GM12878 (cell line): ENCODE data around the gene STEAP2. TPM values are rescaled to one million over a fixed set of nuclear protein-coding genes. Genes with fewer than 3 reads are reported as not detected.

Source experiments
- ATF7 ChIP-seq: fragments of 450-650 bp; IDR thresholded peaks from 2 replicates; pipeline ENCODE4 v1.6.1; 2016; ENCODE audit warnings: low read depth, mild to moderate bottlenecking
- BACH1 ChIP-seq: fragments of 450-650 bp; IDR thresholded peaks from 2 replicates; pipeline ENCODE4 v1.6.1; 2017; ENCODE audit warnings: mild to moderate bottlenecking, borderline replicate concordance
- CBFB ChIP-seq: IDR thresholded peaks from 2 replicates; pipeline ENCODE4 v1.6.1; 2016; ENCODE audit warnings: antibody characterized with exemption, low read depth
- CEBPB ChIP-seq, 2 experiments: fragments of 150-350 bp in 1 of 2; IDR thresholded peaks; 2 replicates each; pipeline ENCODE4 v1.6.1; 2012 to 2014; ENCODE audit warnings: low read depth in 2 of 2, low read length in 2 of 2, borderline replicate concordance in 1 of 2, inconsistent platforms in 1 of 2
- EED ChIP-seq: sonication (generic); IDR thresholded peaks from 2 replicates; pipeline ENCODE4 v1.6.1; 2016; ENCODE audit warnings: antibody characterized with exemption, low read depth
- ETV6 ChIP-seq, 2 experiments: fragments of 450-650 bp in 1 of 2; IDR thresholded peaks in 1 of 2; conservative IDR thresholded peaks in 1 of 2; 2 replicates each; pipeline ENCODE4 v1.6.1; 2014; ENCODE audit warnings: antibody characterized with exemption in 1 of 2, borderline replicate concordance in 1 of 2, low read depth in 1 of 2, mild to moderate bottlenecking in 1 of 2, moderate library complexity in 1 of 2
- HCFC1 ChIP-seq: fragments of 150-350 bp; IDR thresholded peaks from 2 replicates; pipeline ENCODE4 v1.6.1; 2014; ENCODE audit warnings: low read length
- IRF5 ChIP-seq: fragments of 450-650 bp; IDR thresholded peaks from 2 replicates; pipeline ENCODE4 v1.6.1; 2017; ENCODE audit warnings: borderline replicate concordance
- LARP7 ChIP-seq: fragments of 450-650 bp; IDR thresholded peaks from 2 replicates; pipeline ENCODE4 v1.6.1; 2017; ENCODE audit warnings: mild to moderate bottlenecking
- NR2F1 ChIP-seq: fragments of 450-650 bp; conservative IDR thresholded peaks from 2 replicates; pipeline ENCODE4 v1.6.1; 2017; ENCODE audit warnings: mild to moderate bottlenecking
- RB1 ChIP-seq: fragments of 450-650 bp; formaldehyde crosslinking; IDR thresholded peaks from 2 replicates; pipeline ENCODE4 v1.6.1; 2017; ENCODE audit warnings: mild to moderate bottlenecking, borderline replicate concordance
- RELA ChIP-seq: fragments of 450-650 bp; IDR thresholded peaks from 2 replicates; pipeline ENCODE4 v1.8.0; 2014; ENCODE audit warnings: borderline replicate concordance; ENCODE audit not compliant: partially characterized antibody
- RELB ChIP-seq: fragments of 450-650 bp; IDR thresholded peaks from 2 replicates; pipeline ENCODE4 v1.6.1; 2017; ENCODE audit warnings: low read depth, mild to moderate bottlenecking, moderate library complexity
- YY1 ChIP-seq: IDR thresholded peaks from 2 replicates; pipeline ENCODE4 v1.6.1; 2011; ENCODE audit warnings: low read depth, mild to moderate bottlenecking, low read length
- polyA plus RNA-seq, 11 experiments: library from polyadenylated mRNA; depleted of rRNA in 4 of 11; unstranded in 6 of 11; stranded (reverse) in 5 of 11; fragments of >200 nt; fragmentation: Nextera tagmentation in 4 of 11; fragmentation: Illumina TruSeq in 1 of 11; extraction: Ambion mirVana in 4 of 11; extraction: Trizol in 1 of 11; gene quantifications; 1 replicate in 1 of 11; 2 replicates in 10 of 11; pipeline versions ENCODE4 v1.2.1 to v1.2.3, GENCODE V29; 2011 to 2016; ENCODE audit warnings: inconsistent platforms in 2 of 11, missing spikeins in 2 of 11, low read depth in 1 of 11
- total RNA-seq, 4 experiments: library from RNA; depleted of rRNA in 3 of 4; stranded (reverse); fragments of >200 nt in 3 of 4; fragmentation: Illumina TruSeq in 1 of 4; extraction: Trizol in 1 of 4; gene quantifications; 2 replicates each; pipeline versions ENCODE4 v1.2.1 to v1.2.3, GENCODE V29; 2013 to 2021
- TF ChIP-seq, protein P1 (sequence below): IDR thresholded peaks from 2 replicates; pipeline ENCODE4 v1.6.1; 2012; ENCODE audit warnings: improper control_type of control experiment, low read depth, low read length; ENCODE audit not compliant: insufficient replicate concordance
- TF ChIP-seq, protein P2 (sequence below): fragments of 450-650 bp; IDR thresholded peaks from 2 replicates; pipeline ENCODE4 v1.6.1; 2016; ENCODE audit warnings: mild to moderate bottlenecking, moderate library complexity, borderline replicate concordance

STEAP2 gene
- total and polyA plus RNA-seq, 10 of the 15 experiments (the other 5 are each of a cell fraction or from before 2014, with no cell fraction given): 0.64 to 17.6 (median 1.8) TPM

DNA sequence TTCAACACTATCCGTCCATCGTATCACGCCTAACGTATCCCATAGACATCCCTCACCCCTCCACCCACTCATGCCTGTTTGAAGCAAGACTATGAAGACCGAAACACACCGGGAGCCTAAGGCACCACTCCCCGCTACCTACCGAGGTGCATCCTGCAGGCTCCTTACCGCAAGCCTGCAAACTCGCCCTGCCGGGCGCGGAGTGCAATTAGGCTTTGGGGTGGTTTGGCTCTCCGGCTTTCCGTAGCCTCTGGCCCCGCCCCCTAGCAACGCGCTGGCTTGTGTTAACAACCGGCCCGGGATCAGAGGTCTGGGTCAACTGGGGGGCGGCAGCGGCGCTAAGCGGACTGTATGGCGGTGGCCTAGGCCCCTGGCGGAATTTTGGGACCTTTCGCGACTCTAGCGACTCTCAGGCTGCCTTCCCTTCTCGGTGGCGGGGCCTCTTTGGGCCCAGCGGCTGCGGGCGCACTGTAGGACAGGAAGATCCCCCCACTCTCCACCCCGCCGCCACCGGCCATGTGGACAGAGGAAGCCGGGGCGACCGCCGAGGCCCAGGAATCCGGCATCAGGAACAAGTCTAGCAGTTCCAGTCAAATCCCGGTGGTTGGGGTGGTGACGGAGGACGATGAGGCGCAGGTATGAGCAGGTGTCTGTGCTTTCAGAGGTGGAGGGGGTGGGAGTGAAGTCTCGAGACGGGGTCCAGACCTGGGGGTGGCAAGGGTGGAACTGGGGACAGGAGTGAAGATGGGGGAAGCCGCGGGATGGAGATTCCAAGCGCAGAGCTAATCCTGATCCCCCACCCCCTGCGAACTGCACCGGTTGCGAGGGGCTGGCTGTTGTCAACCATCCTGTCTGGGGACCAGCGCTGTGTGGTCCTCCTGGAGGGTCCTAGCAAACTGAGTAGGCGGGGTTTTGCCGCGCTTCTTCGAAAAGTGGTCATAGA, 33.6 kb downstream of the STEAP2 start, which contains the start of gene CFAP69 (continued):
- TF ChIP-seq, protein P1, sequence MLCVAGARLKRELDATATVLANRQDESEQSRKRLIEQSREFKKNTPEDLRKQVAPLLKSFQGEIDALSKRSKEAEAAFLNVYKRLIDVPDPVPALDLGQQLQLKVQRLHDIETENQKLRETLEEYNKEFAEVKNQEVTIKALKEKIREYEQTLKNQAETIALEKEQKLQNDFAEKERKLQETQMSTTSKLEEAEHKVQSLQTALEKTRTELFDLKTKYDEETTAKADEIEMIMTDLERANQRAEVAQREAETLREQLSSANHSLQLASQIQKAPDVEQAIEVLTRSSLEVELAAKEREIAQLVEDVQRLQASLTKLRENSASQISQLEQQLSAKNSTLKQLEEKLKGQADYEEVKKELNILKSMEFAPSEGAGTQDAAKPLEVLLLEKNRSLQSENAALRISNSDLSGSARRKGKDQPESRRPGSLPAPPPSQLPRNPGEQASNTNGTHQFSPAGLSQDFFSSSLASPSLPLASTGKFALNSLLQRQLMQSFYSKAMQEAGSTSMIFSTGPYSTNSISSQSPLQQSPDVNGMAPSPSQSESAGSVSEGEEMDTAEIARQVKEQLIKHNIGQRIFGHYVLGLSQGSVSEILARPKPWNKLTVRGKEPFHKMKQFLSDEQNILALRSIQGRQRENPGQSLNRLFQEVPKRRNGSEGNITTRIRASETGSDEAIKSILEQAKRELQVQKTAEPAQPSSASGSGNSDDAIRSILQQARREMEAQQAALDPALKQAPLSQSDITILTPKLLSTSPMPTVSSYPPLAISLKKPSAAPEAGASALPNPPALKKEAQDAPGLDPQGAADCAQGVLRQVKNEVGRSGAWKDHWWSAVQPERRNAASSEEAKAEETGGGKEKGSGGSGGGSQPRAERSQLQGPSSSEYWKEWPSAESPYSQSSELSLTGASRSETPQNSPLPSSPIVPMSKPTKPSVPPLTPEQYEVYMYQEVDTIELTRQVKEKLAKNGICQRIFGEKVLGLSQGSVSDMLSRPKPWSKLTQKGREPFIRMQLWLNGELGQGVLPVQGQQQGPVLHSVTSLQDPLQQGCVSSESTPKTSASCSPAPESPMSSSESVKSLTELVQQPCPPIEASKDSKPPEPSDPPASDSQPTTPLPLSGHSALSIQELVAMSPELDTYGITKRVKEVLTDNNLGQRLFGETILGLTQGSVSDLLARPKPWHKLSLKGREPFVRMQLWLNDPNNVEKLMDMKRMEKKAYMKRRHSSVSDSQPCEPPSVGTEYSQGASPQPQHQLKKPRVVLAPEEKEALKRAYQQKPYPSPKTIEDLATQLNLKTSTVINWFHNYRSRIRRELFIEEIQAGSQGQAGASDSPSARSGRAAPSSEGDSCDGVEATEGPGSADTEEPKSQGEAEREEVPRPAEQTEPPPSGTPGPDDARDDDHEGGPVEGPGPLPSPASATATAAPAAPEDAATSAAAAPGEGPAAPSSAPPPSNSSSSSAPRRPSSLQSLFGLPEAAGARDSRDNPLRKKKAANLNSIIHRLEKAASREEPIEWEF: no peak
- TF ChIP-seq EED (no peak; the same call in 1 of the 2 replicates), YY1 (peak; percentile 59), CEBPB (IDR thresholded peaks at IDR 0.05; ENCODE audit: borderline replicate concordance in 1 of 2, low read depth in 2 of 2, low read length in 2 of 2) (no peak), NR2F1 (peak; percentile 99), RB1 (peak; percentile 85; the same call in 1 of the 2 replicates), IRF5 (no peak), ETV6 (conservative IDR thresholded peaks at IDR 0.05 in 1 of 2, IDR thresholded peaks at IDR 0.05 in 1 of 2; ENCODE audit: borderline replicate concordance in 1 of 2, low read depth in 1 of 2) (no peak), RELA (peak; percentile 31), LARP7 (no peak; the same call in none of the 2 replicates), RELB (peak; percentile 68; the same call in 1 of the 2 replicates), BACH1 (peak; percentile 63; the same call in 1 of the 2 replicates), CBFB (peak; percentile 74; the same call in 1 of the 2 replicates), ATF7 (peak; percentile 40; the same call in 1 of the 2 replicates), HCFC1 (peak; percentile 50)
- TF ChIP-seq, protein P2, sequence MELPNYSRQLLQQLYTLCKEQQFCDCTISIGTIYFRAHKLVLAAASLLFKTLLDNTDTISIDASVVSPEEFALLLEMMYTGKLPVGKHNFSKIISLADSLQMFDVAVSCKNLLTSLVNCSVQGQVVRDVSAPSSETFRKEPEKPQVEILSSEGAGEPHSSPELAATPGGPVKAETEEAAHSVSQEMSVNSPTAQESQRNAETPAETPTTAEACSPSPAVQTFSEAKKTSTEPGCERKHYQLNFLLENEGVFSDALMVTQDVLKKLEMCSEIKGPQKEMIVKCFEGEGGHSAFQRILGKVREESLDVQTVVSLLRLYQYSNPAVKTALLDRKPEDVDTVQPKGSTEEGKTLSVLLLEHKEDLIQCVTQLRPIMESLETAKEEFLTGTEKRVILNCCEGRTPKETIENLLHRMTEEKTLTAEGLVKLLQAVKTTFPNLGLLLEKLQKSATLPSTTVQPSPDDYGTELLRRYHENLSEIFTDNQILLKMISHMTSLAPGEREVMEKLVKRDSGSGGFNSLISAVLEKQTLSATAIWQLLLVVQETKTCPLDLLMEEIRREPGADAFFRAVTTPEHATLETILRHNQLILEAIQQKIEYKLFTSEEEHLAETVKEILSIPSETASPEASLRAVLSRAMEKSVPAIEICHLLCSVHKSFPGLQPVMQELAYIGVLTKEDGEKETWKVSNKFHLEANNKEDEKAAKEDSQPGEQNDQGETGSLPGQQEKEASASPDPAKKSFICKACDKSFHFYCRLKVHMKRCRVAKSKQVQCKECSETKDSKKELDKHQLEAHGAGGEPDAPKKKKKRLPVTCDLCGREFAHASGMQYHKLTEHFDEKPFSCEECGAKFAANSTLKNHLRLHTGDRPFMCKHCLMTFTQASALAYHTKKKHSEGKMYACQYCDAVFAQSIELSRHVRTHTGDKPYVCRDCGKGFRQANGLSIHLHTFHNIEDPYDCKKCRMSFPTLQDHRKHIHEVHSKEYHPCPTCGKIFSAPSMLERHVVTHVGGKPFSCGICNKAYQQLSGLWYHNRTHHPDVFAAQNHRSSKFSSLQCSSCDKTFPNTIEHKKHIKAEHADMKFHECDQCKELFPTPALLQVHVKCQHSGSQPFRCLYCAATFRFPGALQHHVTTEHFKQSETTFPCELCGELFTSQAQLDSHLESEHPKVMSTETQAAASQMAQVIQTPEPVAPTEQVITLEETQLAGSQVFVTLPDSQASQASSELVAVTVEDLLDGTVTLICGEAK: peak; percentile 63; the same call in 1 of the 2 replicates
